Fibroblast of lung (primary cell): ENCODE data around the gene HOXA7.

Source experiments
- CTCF ChIP-seq, 2 donors: IDR thresholded peaks in 1 of 2; conservative IDR thresholded peaks in 1 of 2; 1 replicate in 1 of 2; 2 replicates in 1 of 2; pipeline ENCODE4 v1.5.1; 2011 to 2012; ENCODE audit warnings: low read length in 2 of 2, control low read depth in 1 of 2, inconsistent platforms in 1 of 2, low read depth in 1 of 2, mild to moderate bottlenecking in 1 of 2
- EZH2 ChIP-seq: IDR thresholded peaks from 2 replicates; pipeline ENCODE4 v1.5.1; 2012; ENCODE audit warnings: low read length, control low read depth, mild to moderate bottlenecking; ENCODE audit errors: missing control alignments

- TF ChIP-seq EZH2: no peak
- TF ChIP-seq CTCF (conservative IDR thresholded peaks at IDR 0.05 in 1 of 2, IDR thresholded peaks at IDR 0.05 in 1 of 2; ENCODE audit: low read depth in 1 of 2, low read length in 2 of 2): no peak
These were observed at the start of gene HOXA7 for GRCh38 chr7:27156508-27156898.
